CD4-positive, alpha-beta T cell treated with Interleukin-17A for 4 hours (primary cell): ENCODE results near the gene SZT2.

ENCODE experiments used
- DNase-seq: peaks from one replicate; pipeline ENCODE4 v3.0.0-alpha.2; 2020; ENCODE audit warnings: mixed read lengths

Gene SZT2

GRCh38 chr1:43426221-43426620 is 36.5 kb downstream of the SZT2 start:
- no peak for DNase-seq

- no peak for DNase-seq
Observed at GRCh38 chr1:43427524-43427923, 37.8 kb downstream of the SZT2 start.

GRCh38 chr1:43427941-43428340 is 38.2 kb downstream of the SZT2 start:
- DNase-seq, result no peak

- DNase-seq, result no peak
Observed at GRCh38 chr1:43430831-43431230, 41.1 kb downstream of the SZT2 start.

GRCh38 chr1:43431676-43432075 is 42.0 kb downstream of the SZT2 start:
- DNase-seq, result no peak

- DNase-seq, result no peak
Observed at GRCh38 chr1:43432171-43432860, 42.6 kb downstream of the SZT2 start.

- no peak for DNase-seq
Observed at GRCh38 chr1:43432907-43433306, 43.2 kb downstream of the SZT2 start.

- DNase-seq, result no peak
Observed at GRCh38 chr1:43434256-43434655, 44.6 kb downstream of the SZT2 start.

GRCh38 chr1:43435146-43436145 is 45.7 kb downstream of the SZT2 start:
- no peak for DNase-seq

- no peak for DNase-seq
Observed at GRCh38 chr1:43436371-43436770, 46.7 kb downstream of the SZT2 start.

- DNase-seq, result no peak
Observed at GRCh38 chr1:43437031-43437973, 47.6 kb downstream of the SZT2 start.

GRCh38 chr1:43438006-43438405 is 48.3 kb downstream of the SZT2 start:
- no peak for DNase-seq

- DNase-seq, result no peak
Observed at GRCh38 chr1:43438576-43438952, 48.9 kb downstream of the SZT2 start.

GRCh38 chr1:43438953-43439581 is 49.4 kb downstream of the SZT2 start:
- no peak for DNase-seq

GRCh38 chr1:43439781-43440180 is 50.1 kb downstream of the SZT2 start:
- no peak for DNase-seq

- no peak for DNase-seq
Observed at GRCh38 chr1:43440358-43440757, 50.7 kb downstream of the SZT2 start.

- DNase-seq, result no peak
Observed at GRCh38 chr1:43441166-43441893, 51.6 kb downstream of the SZT2 start.

- no peak for DNase-seq
Observed at GRCh38 chr1:43441894-43442637, 52.4 kb downstream of the SZT2 start.

- no peak for DNase-seq
Observed at GRCh38 chr1:43442756-43443155, 53.1 kb downstream of the SZT2 start.

- DNase-seq, result no peak
Observed at GRCh38 chr1:43443197-43443946, 53.7 kb downstream of the SZT2 start.
